ENCODE data around the gene TNFAIP8. TPM values are rescaled to one million over a fixed set of nuclear protein-coding genes. Genes with fewer than 3 reads are reported as not detected.
A peak's percentile ranks its signal among the peaks of the same experiment; 100 is the strongest.
"Not testable (repeated sequence)": the region's sequence is repeated elsewhere in the genome, so short reads cannot be mapped to it uniquely, and the experiment has no call there.

The TNFAIP8 gene
- polyA plus RNA-seq, 1 donor from 2014 or later = 285 TPM

DNA sequence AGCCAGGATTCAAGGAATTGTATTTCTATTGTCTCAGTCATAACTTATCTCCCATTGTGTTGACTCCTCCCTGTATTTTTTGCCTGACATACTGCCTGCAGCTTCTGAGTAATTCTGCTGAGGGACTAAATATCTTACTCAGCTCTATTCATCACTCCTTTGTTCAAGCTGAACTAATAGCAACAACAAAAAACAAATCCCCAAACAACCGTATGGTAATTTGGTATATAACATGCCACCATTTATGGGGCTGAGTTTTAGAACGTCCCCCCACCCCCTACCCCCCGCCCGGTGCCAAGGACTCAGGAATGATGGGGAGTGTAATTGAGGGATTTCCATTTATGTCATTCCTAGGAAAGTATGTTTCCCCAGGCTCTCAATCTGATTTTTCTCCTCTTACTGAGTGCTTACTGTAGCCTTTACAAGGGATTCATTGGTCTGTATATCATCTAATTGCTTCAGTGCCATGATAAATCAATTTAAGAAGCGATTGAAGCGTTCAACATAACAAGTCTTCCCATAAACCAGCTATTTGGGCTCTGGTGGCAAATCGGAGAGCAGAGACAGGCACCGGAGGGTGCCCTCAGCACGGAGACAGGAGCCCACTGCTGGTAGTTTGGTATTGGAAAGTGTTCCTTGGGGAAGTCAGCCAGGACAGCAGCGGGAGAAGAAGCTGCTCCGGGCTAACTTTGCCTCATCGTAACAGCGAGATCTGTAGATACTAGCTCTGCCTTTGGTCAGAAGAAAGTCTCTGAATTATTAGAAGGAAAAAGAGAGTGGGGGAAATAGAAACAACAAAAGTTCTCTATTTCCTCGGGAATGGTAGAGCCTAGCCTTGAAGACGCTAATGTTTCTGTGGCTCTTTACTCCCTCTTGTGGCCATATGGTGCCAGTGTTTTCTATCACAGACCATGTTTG, 55.8 kb downstream of the TNFAIP8 start:
- Mint-ChIP-seq H3K9me3 (no peaks in the 10 kb centered on the region), H3K36me3 (no peaks in the 10 kb centered on the region), H3K4me3 (peak overlapping the region; percentile 60 to 97 (median 90)), H3K27ac (peak overlapping the region; percentile 63 to 90 (median 83)), H3K4me1 (peaks cover 38 to 52% (median 45%) of the 10 kb centered on the region in 3 donors), H3K27me3 (no peaks in the 10 kb centered on the region)

DNA sequence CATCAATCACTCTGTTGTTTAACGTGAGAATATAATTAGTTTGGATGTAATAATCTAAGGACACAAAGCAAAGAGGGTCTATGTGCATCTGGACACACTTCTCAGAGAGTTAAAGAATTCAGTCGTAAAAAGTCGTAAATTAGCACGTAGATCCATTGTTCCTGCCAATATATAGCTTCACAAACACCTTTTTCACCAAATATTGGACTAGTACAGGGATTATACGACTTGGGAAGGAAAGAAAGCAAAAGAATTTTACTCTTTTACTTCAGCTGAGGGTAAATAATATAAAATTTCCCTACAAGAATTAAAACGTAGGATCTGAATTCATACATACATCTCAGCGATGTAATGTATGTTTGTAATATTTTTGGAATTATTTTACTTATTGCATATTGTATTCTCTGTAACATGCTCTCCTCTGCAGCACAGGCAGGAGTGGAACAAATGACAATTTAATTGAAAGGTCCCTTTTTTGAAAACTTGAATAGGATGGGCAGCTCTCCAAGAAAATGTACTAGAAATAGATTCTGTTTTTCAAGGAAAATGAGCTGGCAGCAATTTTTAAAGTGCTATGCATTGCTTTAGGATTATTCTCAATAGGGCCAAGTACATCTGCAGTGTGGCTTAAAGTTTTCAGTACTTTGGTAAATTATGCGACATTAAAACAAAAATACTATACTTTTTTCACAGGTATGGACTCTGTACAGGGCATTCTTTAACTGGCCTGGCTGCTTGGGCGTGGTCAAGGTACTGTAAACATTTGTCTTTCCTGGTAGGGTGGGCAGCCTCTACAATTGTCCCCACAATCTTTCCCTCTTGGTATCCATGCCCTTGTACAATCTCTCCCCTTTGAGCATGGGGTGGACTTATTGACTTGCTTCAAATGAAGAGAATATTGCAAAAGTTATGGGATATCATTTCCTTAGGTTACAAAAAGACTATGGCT, 56.7 kb downstream of the TNFAIP8 start:
- H3K27ac Mint-ChIP-seq = peak overlapping the region; percentile 63 to 90 (median 83)
- H3K36me3 Mint-ChIP-seq = peaks cover 2% of the 10 kb centered on the region
- H3K9me3 Mint-ChIP-seq = peaks cover 0 to 3% (median 0%) of the 10 kb centered on the region in 3 donors
- H3K4me1 Mint-ChIP-seq = peaks cover 46 to 54% (median 47%) of the 10 kb centered on the region in 3 donors
- peak overlapping the region; percentile 60 to 97 (median 90) for H3K4me3 Mint-ChIP-seq
- no peaks in the 10 kb centered on the region for H3K27me3 Mint-ChIP-seq

DNA sequence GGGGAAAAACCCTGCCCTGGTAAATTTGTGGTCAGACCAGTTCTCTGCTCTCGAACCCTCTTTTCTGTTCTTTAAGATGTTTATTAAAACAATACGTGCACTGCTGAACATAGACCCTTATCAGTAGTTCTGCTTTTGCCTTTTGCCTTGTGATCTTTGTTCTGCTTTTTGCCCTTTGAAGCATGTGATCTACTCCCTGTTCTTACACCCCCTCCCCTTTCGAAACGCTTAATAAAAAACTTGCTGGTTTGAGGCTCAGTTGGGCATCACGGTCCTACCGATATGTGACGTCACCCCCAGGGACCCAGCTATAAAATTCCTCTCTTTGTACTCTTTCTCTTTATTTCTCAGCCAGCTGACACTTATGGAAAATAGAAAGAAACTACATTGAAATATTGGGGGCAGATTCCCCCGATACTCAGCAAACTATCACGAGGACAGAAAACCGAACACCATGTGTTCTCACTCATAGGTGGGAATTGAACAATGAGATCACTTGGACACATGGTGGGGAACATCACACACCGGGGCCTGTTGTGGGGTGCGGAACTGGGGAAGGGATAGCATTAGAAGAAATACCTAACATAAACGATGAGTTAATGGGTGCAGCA, 58.4 kb downstream of the TNFAIP8 start:
- H3K27ac Mint-ChIP-seq = peak overlapping the region; percentile 86 to 96 (median 91)

DNA sequence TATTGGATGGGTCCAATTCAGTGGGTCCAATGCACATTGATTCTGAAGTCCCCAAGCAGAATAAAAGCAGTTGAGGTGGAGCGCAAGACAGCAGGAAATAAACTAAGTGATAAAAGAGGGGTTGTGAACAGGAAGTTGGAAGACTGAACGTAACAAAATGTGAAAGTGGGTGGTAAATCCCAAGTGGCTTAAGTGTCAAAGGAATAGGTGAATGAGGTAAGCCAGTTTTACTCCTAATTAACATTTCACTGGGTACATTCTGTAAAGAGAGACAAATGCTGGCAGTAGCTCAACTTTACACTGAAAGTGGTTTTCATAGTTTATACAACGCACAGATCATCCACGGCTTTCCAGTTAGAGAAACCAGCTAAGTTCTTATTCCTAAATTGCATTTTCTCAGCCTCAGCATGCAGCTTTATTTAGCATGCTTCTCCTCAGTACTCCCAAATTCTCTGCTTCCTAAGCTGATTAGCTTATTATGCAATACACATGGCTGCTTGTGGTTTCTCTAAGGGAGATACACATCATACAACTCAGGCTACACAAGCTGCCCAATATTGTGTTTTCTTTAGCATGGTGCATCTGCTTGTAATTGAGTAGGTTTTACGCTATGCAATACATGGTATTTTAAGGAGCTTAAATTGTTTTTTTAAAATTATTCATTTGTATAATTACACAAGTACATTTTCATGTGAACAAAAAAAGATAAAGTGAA, 62.2 kb downstream of the TNFAIP8 start:
- H3K9me3 Mint-ChIP-seq = peaks cover 0 to 3% (median 0%) of the 10 kb centered on the region in 3 donors
- H3K27ac Mint-ChIP-seq = peak overlapping the region; percentile 32 to 90 (median 49)
- H3K4me3 Mint-ChIP-seq = peak overlapping the region in 3 of 4 donors; percentile 16 to 72 (median 52)
- no peaks in the 10 kb centered on the region for H3K27me3 Mint-ChIP-seq
- peaks cover 45 to 58% (median 49%) of the 10 kb centered on the region in 3 donors for H3K4me1 Mint-ChIP-seq
- peaks cover 2% of the 10 kb centered on the region for H3K36me3 Mint-ChIP-seq

More for the DNA sequence above, 58.4 kb downstream of the TNFAIP8 start:
- not testable (repeated sequence) for H3K36me3 Mint-ChIP-seq, H3K27me3 Mint-ChIP-seq, H3K9me3 Mint-ChIP-seq
- Mint-ChIP-seq H3K4me1 (peaks cover 56 to 65% (median 59%) of the 10 kb centered on the region in 3 donors), H3K4me3 (peak overlapping the region; percentile 40 to 85 (median 70))

DNA sequence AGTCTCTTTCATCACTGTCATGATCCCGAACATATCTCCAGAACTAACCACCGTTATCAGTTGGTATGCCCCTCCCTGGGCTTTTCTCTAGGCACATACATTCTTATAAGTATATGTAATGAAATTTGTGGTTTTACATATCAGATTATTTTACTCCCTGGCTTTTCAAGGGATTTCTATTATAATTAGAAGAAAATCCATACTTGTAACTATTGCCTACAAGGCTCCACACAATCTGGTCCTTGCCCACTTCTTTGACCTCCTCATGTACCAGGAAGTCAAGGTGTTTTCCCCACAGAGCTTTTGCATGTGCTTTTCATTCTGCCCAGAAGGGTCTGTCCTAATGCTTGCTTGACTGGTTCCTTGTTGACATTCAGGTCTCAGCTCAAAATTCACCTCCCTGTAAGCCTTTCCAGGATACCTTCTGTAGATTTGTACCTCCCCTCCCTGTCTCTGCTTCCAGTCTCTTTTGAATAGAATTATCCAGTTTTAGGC, 62.8 kb downstream of the TNFAIP8 start:
- peaks cover 45 to 53% (median 45%) of the 10 kb centered on the region in 3 donors for H3K4me1 Mint-ChIP-seq
- peak overlapping the region; percentile 49 to 90 (median 62) for H3K27ac Mint-ChIP-seq
- H3K4me3 Mint-ChIP-seq = peak overlapping the region in 3 of 4 donors; percentile 6 to 82 (median 71)
- no peaks in the 10 kb centered on the region for H3K27me3 Mint-ChIP-seq
- H3K9me3 Mint-ChIP-seq = peaks cover 0 to 3% (median 0%) of the 10 kb centered on the region in 3 donors
- H3K36me3 Mint-ChIP-seq = peaks cover 2% of the 10 kb centered on the region

DNA sequence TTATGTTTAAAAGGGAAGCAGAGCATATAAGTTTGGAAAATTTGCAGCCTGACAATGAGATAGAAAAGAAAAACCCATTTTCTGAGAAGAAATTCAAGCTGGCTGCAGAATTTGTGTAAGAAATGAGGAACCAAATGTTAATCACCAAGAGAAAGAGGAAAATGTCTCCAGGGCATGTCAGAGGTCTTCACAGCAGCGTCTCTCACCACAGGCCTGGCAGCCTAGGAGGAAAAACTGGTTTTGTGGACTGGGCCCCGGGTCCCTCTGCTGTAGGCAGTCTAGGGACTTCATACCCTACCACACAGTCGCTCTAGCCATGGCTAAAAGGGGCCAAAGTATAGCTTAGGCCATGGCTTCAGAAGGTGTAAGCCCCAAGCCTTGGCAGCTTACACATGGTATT, 64.3 kb downstream of the TNFAIP8 start:
- H3K4me1 Mint-ChIP-seq = peaks cover 34 to 41% (median 40%) of the 10 kb centered on the region in 3 donors
- H3K4me3 Mint-ChIP-seq = peak overlapping the region in 3 of 4 donors; percentile 5 to 88 (median 69)
- H3K9me3 Mint-ChIP-seq = peaks cover 0 to 3% (median 0%) of the 10 kb centered on the region in 3 donors
- peak overlapping the region; percentile 37 to 90 (median 86) for H3K27ac Mint-ChIP-seq
- peaks cover 2% of the 10 kb centered on the region for H3K36me3 Mint-ChIP-seq
- no peaks in the 10 kb centered on the region for H3K27me3 Mint-ChIP-seq

DNA sequence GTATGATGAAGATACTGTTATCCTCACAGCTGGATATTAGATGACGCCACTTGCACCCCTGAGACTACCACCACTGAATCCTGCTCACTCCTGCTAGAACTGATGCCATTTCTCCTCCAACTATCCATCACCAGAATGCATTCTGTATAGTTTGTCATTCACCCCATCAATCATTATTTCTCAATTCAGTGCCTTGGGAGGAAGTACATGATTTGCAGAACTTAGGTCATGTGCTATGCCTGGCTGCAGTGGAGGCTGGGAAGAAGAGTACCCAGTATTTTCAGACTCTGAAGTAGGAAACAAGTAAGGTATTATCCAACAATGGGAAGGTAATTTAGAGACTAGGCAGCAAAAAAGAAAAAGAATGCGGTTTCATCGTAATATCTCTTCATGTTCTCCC, 70.2 kb downstream of the TNFAIP8 start:
- Mint-ChIP-seq H3K27ac (no peak overlapping the region), H3K4me1 (peaks cover 3 to 18% (median 16%) of the 10 kb centered on the region in 3 donors), H3K9me3 (no peaks in the 10 kb centered on the region), H3K4me3 (no peak overlapping the region), H3K27me3 (no peaks in the 10 kb centered on the region), H3K36me3 (peaks cover 3% of the 10 kb centered on the region)

DNA sequence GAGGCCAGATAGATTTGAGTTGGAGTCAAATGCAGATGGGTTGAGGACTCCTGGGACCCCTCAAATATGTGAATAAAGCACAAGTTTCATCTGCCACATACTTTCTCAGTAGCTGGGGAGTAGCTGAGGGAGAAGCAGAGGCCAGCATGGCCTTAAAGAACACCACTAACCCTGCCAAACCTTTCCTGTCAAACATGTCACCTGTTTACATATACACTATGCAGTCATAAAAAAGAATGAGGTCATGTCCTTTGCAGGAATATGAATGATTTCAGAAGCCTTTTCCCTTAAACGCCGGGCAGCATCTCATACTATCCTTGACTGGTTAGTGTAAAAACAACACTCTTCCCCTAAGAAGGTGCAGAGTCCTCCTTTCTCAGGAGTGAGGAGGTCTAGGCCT, 71.2 kb downstream of the TNFAIP8 start:
- Mint-ChIP-seq H3K27me3 (no peaks in the 10 kb centered on the region), H3K27ac (no peak overlapping the region), H3K4me3 (no peak overlapping the region), H3K36me3 (peaks cover 3% of the 10 kb centered on the region), H3K9me3 (no peaks in the 10 kb centered on the region), H3K4me1 (peaks cover 3 to 18% (median 16%) of the 10 kb centered on the region in 3 donors)

DNA sequence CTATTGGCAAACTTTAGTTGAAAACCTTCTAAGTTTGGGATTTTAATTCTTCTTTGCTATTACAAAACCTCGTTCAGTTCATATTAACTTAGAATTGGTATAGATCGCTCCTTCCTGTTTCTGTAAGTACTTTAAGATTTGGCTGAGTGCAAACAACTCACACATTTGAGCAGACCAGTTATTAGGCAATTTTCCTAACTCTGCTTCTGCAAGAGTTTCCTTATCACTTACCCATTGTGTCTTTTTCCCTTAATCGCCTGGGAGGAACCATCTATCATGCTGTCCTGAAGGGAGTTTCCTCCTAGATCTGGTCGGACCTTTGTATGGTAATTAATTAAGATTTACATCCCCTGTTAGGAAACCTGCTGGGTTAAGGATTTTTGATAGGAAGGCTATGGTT, 71.8 kb downstream of the TNFAIP8 start:
- H3K4me3 Mint-ChIP-seq, H3K27me3 Mint-ChIP-seq, H3K9me3 Mint-ChIP-seq, H3K27ac Mint-ChIP-seq, H3K36me3 Mint-ChIP-seq: not testable (repeated sequence)
- peaks cover 3 to 18% (median 12%) of the 10 kb centered on the region in 3 donors for H3K4me1 Mint-ChIP-seq

DNA sequence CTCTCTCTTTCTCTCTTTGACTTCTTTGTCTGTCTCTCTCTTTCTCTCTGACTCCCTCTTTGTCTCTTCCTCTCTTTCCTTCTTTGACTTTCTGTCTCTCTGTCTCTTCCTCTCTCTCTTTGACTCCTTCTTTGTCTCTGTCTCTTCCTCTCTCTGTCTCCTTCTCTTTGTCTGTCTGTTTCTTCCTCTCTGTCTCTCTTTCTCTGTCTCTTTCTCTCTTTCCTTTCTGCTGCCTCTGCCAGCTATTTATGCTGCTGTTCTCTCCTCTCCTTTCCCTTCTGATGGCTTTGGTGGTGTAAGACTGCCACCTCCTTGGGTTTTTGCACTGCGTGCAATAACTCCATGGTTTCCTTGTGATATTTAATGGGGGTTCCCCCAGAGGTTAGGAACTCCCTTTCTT, 72.3 kb downstream of the TNFAIP8 start:
- Mint-ChIP-seq H3K4me3 (peak overlapping the region in 1 of 4 donors; percentile 46), H3K4me1 (peaks cover 3 to 18% (median 12%) of the 10 kb centered on the region in 3 donors)
- H3K9me3 Mint-ChIP-seq, H3K27me3 Mint-ChIP-seq, H3K36me3 Mint-ChIP-seq, H3K27ac Mint-ChIP-seq: not testable (repeated sequence)

DNA sequence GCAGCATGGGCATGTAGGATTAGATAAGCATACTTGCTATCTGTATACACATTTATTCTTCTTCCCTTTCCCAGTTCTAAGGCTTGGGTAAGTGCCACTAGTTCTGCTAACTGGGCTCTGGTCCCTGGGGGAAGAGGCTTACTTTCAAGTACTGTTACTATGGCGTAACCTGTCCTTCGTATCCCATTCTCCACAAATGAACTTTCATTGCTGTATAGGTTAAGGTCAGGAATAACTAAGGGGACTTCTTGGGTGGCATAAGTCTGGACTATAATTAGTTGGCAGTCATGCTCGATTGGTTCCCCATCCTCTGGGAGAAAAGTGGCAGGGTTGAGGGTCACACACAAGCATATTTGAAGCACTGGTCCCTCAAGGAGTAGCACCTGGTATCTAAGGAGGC, 72.8 kb downstream of the TNFAIP8 start:
- not testable (repeated sequence) for H3K27ac Mint-ChIP-seq, H3K4me3 Mint-ChIP-seq, H3K27me3 Mint-ChIP-seq, H3K36me3 Mint-ChIP-seq, H3K9me3 Mint-ChIP-seq
- H3K4me1 Mint-ChIP-seq = peaks cover 3 to 18% (median 12%) of the 10 kb centered on the region in 3 donors

DNA sequence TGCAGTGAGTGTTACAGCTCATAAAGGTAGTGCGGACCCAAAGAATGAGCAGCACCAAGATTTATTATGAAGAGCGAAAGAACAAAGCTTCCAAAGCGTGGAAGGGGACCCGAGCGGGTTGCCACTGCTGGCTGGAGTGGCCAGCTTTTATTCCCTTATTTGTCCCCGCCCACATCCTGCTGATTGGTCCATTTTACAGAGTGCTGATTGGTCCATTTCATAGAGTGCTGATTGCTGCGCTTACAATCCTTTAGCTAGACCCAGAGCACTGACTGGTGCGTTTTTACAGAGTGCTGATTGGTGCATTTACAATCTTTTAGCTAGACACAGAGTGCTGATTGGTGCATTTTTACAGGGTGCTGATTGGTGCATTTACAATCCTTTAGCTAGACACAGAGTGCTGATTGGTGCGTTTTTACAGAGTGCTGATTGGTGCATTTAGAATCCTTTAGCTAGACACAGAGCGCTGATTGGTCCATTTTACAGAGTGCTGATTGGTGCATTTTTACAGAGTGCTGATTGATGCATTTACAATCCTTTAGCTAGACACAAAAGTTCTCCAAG, 76.9 kb downstream of the TNFAIP8 start:
- H3K27me3 Mint-ChIP-seq, H3K9me3 Mint-ChIP-seq, H3K27ac Mint-ChIP-seq, H3K4me3 Mint-ChIP-seq, H3K36me3 Mint-ChIP-seq: not testable (repeated sequence)
- H3K4me1 Mint-ChIP-seq = peaks cover 7 to 18% (median 14%) of the 10 kb centered on the region in 3 donors

DNA sequence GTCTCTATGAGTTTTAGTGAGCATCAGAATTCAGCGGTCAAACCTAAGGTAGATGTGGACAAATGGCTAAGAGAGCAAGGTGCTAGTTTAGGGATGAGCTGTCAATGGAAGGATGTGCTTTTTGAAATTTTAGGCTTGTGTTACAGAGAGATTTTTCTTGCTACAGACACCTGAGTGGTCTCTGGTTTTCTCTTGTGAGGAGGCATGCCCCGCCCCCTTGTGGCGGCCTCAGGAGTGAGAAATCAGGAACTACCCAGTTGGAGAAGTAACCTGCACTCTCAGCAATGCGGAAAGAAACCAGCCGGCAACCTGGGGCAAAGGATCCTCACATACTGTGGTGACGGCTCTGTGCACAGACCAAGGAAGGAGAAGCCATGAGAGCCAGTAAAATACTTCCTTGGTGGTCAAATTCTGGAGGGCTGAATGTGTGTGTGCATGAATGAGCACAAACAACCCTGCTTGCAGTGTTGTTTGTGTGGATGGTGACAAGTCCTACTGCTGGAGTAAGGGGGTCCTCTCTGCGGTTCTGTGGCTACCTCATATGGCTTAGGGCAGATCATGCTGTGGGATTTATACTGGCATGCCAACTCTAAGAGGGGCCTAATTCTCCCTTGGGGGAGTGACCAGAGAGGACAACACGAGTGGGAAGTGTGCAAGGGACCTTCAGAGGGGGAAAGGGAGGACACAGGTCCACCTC, 79.8 kb downstream of the TNFAIP8 start:
- Mint-ChIP-seq H3K27ac (peak overlapping the region in 1 of 3 donors; percentile 5), H3K4me1 (peaks cover 6 to 15% (median 9%) of the 10 kb centered on the region in 3 donors), H3K36me3 (peaks cover 2% of the 10 kb centered on the region), H3K27me3 (no peaks in the 10 kb centered on the region), H3K9me3 (peaks cover 0 to 5% (median 4%) of the 10 kb centered on the region in 3 donors), H3K4me3 (peak overlapping the region in 2 of 4 donors; percentile 25 to 39)

Measured in IgD-negative memory B cell (primary cell).